SK-N-MC (cell line): ENCODE measurements around the gene ROCK2.

Experiments used
- DNase-seq: peaks from one replicate; pipeline ENCODE4 v3.0.0-alpha.2; 2011; ENCODE audit warnings: low read depth, low spot score
- H3K27ac ChIP-seq: fragments of 200-600 bp; sonication (generic); 2 replicates; pipeline ENCODE4 v1.5.1; 2016; ENCODE audit warnings: mixed run types
- H3K36me3 ChIP-seq: fragments of 200-600 bp; sonication (generic); 2 replicates; pipeline ENCODE4 v1.6.1; 2017; ENCODE audit warnings: antibody characterized with exemption, low read length, mixed read lengths; ENCODE audit not compliant: insufficient read depth
- H3K4me3 ChIP-seq: fragments of 200-600 bp; sonication (generic); 2 replicates; pipeline ENCODE4 v1.5.1; 2016
- H3K9ac ChIP-seq: fragments of 200-600 bp; sonication (generic); 2 replicates; pipeline ENCODE4 v1.8.0; 2017; ENCODE audit warnings: mixed run types, mixed read lengths; ENCODE audit not compliant: insufficient read length
- H3K9me3 ChIP-seq: fragments of 200-600 bp; sonication (generic); 2 replicates; pipeline ENCODE4 v1.6.1; 2017; ENCODE audit warnings: low read depth, mild to moderate bottlenecking, antibody characterized with exemption, low read length, moderate library complexity, mixed read lengths
- EZH2 ChIP-seq: fragments of 200-600 bp; sonication (generic); IDR thresholded peaks from one replicate; pipeline ENCODE4 v1.6.1; 2017; ENCODE audit warnings: antibody characterized with exemption
- FOXP2 ChIP-seq: optimal IDR thresholded peaks from 2 replicates; pipeline ENCODE3; 2011; ENCODE audit warnings: mild to moderate bottlenecking, moderate library complexity; ENCODE audit not compliant: insufficient read depth; ENCODE audit errors: extremely low read length, control extremely low read depth
- POLR2AphosphoS5 ChIP-seq: IDR thresholded peaks from 2 replicates; pipeline ENCODE4 v1.6.1; 2012; ENCODE audit warnings: mild to moderate bottlenecking, low read depth, low read length, borderline replicate concordance

Gene ROCK2

GRCh38 chr2:11371092-11371937, 26.9 kb upstream of the ROCK2 start:
- H3K9me3 ChIP-seq = no peaks in the 10 kb centered on the region
- no peak for TF ChIP-seq FOXP2
- TF ChIP-seq POLR2AphosphoS5 = no peak
- no peak for TF ChIP-seq EZH2
- DNase-seq = no peak
- no peak overlapping the region for H3K27ac ChIP-seq
- no peak overlapping the region for H3K4me3 ChIP-seq
- no peaks in the 10 kb centered on the region for H3K36me3 ChIP-seq
- no peak overlapping the region for H3K9ac ChIP-seq

- H3K9me3 ChIP-seq = no peaks in the 10 kb centered on the region
- no peak for DNase-seq
- no peak overlapping the region for H3K27ac ChIP-seq
- H3K9ac ChIP-seq = no peak overlapping the region
- TF ChIP-seq POLR2AphosphoS5 = no peak
- no peak for TF ChIP-seq EZH2
- no peak for TF ChIP-seq FOXP2
- H3K4me3 ChIP-seq = no peak overlapping the region
- H3K36me3 ChIP-seq = no peaks in the 10 kb centered on the region
Measured at GRCh38 chr2:11370377-11371091, 26.1 kb upstream of the ROCK2 start.

DNA sequence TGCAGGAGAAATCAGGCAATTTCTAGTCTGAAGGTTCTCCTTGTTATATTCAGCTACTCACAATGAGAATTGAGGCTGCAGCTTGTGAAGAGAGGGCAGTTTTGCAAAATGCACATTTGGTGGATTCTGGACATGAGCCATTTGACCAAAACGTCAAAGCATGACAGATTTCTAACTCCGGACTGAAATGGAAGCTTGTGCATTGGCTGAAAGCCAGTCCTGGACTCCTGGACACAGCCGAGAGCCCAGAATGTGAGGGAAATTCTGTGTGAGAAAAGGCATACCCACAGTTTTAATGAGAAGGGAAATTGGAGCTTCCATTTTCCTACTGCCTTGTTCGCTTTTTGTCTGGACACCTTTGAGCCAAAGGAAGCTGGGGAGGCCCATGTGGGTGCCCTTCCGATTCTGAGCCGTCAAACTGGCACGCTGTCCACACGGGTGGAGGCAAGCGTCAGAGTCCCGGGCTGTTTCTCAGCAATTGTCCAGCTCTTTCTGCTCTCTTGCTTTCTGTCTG, 23.7 kb upstream of the ROCK2 start:
- TF ChIP-seq POLR2AphosphoS5 = no peak
- no peak for TF ChIP-seq EZH2
- no peak for TF ChIP-seq FOXP2

GRCh38 chr2:11367170-11367730, 22.8 kb upstream of the ROCK2 start:
- TF ChIP-seq POLR2AphosphoS5 (no peak), EZH2 (no peak), FOXP2 (no peak)
- Histone ChIP-seq H3K27ac (no peak overlapping the region), H3K4me3 (no peak overlapping the region)

More for the DNA sequence above, 23.7 kb upstream of the ROCK2 start:
- no peak overlapping the region for H3K4me3 ChIP-seq
- DNase-seq = no peak
- no peaks in the 10 kb centered on the region for H3K36me3 ChIP-seq
- no peaks in the 10 kb centered on the region for H3K9me3 ChIP-seq
- no peak overlapping the region for H3K27ac ChIP-seq
- no peak overlapping the region for H3K9ac ChIP-seq

DNA sequence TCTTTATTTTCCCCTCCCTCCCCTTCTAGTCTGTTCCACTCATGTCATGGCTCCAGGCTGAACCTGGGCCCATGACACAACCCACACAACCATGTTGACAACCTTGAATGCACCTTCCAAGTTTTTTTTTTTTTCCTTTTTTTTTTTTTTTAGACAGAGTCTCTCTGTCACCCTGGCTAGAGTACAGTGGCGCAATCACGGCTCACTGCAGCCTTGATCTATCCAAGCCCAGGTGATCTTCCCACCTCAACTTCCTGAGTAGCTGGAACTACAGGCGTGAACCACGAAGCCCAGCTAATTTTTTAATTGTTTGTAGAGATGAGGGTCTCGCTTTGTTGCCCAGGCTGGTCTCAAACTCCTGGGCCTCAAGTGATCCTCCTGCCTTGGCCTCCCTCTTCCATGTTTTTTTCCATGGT, 21.9 kb upstream of the ROCK2 start:
- no peak overlapping the region for H3K4me3 ChIP-seq
- no peaks in the 10 kb centered on the region for H3K9me3 ChIP-seq
- DNase-seq = no peak
- no peak overlapping the region for H3K27ac ChIP-seq
- no peak overlapping the region for H3K9ac ChIP-seq
- no peaks in the 10 kb centered on the region for H3K36me3 ChIP-seq
- TF ChIP-seq POLR2AphosphoS5 (no peak), FOXP2 (no peak), EZH2 (no peak)

More at GRCh38 chr2:11367170-11367730, 22.8 kb upstream of the ROCK2 start:
- Histone ChIP-seq H3K36me3 (no peaks in the 10 kb centered on the region), H3K9ac (no peak overlapping the region), H3K9me3 (no peaks in the 10 kb centered on the region)
- no peak for DNase-seq

GRCh38 chr2:11365096-11365879, 20.9 kb upstream of the ROCK2 start:
- no peak overlapping the region for H3K9ac ChIP-seq

GRCh38 chr2:11364565-11364887, 20.1 kb upstream of the ROCK2 start:
- no peak overlapping the region for H3K9ac ChIP-seq
- DNase-seq = no peak
- H3K27ac ChIP-seq = no peak overlapping the region
- no peaks in the 10 kb centered on the region for H3K36me3 ChIP-seq
- no peak overlapping the region for H3K4me3 ChIP-seq
- TF ChIP-seq EZH2 (no peak), FOXP2 (no peak), POLR2AphosphoS5 (no peak)
- H3K9me3 ChIP-seq = no peaks in the 10 kb centered on the region

More at GRCh38 chr2:11365096-11365879, 20.9 kb upstream of the ROCK2 start:
- Histone ChIP-seq H3K4me3 (no peak overlapping the region), H3K27ac (no peak overlapping the region), H3K9me3 (no peaks in the 10 kb centered on the region), H3K36me3 (no peaks in the 10 kb centered on the region)
- no peak for DNase-seq
- TF ChIP-seq POLR2AphosphoS5 = no peak
- no peak for TF ChIP-seq EZH2
- TF ChIP-seq FOXP2 = no peak
